Renal cortex interstitium (tissue), 11 donors: ENCODE data around the gene ACAA1. TPM values are rescaled to one million over a fixed set of nuclear protein-coding genes. Genes with fewer than 3 reads are reported as not detected.

ENCODE experiments used
- DNase-seq, 11 donors: peaks; one replicate each; pipeline ENCODE4 v3.0.0-alpha.2; 2013; ENCODE audit warnings: low read depth in 9 of 11, low spot score in 4 of 11; ENCODE audit errors: extremely low read depth in 1 of 11
- polyA plus RNA-seq, 3 donors: library from polyadenylated mRNA; unstranded; fragments of 120-200 nt; gene quantifications; one replicate each; pipeline ENCODE4 v1.2.1, GENCODE V29; 2013; ENCODE audit not compliant: insufficient read length in 3 of 3

ACAA1 gene
- polyA plus RNA-seq, 3 donors, result 131 to 150 (median 139) TPM

DNA sequence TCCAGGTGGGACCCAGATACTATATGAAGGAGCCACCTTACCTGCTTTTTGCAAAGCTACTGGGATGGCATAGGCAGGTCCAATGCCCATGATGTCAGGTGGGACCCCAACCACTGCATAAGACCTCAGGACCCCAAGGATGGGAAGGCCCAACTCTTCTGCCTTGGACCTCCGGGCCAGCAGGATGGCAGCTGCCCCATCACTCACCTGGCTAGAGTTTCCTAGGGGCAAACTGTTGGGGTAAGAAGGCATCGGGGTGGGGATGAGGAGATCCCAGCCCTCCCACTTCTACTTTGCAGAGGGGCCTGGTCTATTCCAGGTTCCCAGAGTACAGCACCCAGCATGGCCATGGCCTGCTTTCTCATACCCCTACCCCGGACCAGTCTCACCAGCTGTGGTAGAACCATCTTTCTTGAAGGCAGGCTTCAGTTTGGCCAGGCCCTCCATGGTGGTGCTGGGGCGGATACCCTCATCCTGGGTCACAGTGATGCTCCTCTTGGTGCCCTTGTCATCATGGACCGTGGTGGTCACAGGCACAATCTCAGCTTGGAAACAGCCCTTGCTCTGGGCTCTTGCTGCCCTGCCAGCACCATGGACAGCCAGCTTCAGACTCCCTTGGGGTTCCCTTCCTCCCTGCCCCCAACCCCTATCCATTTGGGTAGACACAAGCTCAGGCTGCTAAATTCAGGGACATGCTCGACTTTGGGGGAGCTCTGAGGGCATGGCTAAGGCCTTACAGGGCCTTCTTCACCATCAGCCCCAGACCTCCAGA, 10.6 kb downstream of the ACAA1 start:
- no peak for DNase-seq

DNA sequence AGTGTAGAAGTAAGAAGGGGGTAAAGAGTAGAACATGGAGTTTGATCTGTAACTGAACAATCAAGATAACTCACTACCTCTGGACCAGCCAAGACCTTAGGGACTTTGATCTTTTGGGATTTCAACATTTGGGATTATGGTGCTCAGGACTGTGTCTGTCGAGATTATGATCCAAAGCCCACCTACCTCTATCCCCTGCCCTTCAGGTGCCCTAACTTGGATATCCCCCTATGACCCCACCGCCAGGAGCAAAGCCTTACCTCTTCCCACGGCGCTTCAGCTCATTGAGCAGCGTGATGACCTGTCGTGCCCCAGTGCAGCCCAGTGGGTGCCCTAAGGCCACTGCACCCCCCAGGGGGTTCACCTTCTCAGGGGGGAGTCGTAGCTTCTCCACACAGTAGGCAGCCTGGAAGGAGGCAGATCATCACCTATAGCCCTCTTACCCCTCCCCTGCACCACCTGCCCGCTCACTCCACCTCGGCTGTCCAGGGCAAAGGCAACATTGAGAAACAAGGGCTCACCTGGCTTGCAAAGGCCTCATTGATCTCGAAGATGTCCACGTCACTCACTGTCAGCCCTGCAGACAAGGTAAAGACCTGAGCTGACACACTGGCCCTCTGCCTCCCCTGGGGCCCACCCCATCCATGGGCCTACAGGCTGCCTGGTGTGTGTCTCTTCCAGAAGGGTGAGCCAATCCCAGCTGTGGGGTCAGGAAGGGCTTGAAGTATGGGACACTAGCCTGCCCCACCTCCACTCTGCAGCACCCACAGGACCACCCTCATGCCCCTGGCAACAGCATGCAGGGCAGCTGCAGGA, 11.4 kb downstream of the ACAA1 start:
- no peak for DNase-seq

DNA sequence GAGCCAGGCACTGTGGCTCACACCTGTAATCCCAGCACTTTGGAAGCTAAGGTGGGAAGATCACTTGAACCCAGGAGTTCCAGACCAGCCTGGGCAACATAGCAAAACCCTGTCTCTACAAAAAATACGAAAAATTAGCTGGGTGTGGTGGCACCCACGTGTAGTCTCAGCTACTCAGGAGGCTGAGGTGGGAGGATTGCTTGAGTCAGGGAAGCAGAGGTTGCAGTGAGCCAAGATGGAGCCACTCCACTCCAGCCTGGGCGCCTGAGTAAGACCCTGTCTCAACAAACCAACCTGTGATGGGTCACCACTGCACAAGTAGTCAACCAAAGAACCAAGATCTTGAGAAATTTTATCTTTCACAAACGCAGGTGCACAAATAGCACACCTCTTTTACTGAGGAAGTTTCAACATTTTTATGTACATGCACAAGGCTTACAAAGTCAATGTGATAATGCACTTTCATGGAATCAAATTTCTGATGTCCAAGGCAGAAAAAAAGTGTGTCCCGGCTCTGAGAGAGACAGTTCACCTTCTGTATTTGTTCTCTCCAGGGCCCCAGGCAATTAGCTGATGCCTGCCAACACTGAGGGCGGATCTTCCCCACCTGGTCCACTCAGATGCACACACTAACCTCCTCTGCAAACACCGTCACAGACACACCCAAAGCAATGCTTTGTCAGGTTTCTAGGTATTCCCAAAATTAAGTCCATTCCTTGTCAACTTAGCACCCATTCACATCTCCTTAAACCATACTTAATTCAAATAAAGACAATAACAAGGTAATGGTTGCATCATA, 12.4 kb downstream of the ACAA1 start:
- DNase-seq, result no peak

DNA sequence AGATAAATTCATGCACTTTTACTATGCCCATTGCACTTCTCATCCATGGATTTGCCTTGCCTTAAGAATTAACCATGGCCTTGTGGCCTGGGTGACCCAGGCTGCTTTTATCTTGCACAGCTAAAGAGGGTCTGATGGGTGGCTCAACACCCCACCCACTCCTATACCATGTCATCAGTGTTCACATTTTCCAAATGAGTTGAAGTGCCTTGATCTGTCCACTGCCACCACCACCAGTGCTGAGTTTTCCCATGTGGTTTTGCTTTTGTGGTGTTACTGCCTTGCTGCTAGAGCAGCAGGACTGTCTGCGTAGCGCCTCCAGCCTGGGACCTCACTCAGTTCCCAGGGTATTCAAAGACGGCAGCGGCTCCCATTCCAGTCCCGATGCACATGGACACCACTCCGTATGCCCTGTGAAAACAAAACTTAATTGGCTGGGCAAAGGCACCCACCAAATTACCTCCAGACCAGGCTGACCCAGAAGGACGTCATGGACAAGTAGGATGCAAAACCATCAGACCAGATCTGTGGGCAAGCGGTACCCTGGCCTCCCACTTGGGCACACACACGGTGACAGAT, 14.1 kb downstream of the ACAA1 start:
- DNase-seq, result no peak

DNA sequence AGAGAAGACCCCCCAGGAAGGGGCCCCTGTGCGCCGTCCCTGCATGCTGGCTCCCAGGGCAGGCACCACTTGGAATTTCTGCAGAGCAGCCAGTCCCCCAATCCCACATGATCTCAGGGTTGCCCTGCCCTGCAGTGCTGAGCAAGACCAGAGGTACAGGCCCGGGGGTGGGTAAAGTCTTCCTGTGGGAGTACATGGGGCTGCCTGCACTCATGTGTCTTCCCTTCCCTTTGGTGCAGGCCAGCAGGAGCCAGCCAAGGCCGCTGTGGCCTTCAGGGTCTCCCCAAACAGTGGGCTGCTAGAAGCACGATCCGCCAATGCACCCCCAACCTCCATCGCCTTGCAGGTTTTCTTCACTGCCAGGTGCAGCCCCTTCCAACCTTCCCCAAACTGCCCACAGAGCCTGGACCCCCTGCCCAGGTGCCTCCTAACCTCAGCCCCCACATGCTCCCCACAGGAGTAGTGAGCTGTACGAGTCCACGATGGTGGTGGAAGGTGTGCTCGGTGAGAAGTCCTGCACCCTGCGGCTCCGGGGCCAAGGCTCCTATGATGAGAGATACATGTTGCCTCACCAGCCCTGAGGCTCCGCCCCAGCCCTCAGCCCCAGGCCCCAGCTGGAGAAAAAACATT, 15.0 kb downstream of the ACAA1 start:
- no peak for DNase-seq

DNA sequence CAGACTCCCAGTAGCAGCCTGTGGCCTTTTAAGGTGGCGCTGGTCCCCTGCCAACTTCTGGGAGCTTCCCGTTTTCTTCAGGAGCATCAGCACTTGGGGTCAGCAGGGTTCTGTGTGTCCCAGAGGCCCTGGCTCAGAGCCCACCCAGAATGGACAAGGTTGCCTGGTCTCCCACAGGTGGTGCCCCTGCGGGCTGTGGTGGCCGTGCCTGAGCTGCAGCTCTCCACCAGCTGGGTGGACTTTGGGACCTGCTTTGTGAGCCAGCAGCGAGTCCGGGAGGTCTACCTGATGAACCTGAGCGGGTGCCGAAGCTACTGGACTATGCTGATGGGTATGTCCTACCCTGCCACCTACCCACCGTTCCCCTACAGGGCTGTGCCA, 15.5 kb downstream of the ACAA1 start:
- DNase-seq, result no peak

DNA sequence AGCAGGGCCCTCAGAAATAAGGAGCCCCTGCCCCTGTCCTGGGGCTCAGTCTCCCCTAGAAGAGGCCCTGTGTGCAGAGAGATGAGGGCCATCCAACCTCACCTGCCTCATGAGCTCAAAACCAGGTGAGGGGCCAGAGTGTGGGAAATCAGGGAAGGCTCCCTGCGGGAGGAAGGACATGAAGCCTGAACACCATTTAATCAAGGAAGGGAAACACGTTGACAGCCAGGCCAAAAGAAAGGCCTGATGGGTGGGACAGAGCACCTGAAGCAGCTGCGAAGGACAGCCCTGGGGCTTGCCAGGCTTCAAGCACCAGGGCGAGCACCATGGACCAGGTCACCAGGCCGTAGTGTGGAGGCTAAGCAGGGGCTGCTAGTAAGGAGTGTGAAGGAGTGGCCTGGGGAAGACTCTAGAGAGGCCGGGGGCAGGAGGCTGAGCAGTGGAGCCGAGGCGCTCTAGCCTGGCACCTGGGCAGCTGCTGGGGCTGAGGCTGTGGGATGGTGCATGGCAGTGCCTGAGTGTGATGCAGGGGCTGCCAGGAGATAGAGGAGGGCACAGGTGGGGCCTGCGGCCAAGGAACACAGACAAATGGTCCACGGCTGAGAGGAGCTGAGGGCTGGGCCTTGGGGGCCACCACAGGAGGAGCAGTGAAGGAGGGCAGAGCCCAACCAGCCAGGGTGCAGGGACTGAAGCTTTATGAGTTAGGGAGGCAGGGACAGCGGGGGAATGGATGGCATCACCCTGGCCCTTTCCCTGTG, 16.1 kb downstream of the ACAA1 start:
- DNase-seq, result no peak

DNA sequence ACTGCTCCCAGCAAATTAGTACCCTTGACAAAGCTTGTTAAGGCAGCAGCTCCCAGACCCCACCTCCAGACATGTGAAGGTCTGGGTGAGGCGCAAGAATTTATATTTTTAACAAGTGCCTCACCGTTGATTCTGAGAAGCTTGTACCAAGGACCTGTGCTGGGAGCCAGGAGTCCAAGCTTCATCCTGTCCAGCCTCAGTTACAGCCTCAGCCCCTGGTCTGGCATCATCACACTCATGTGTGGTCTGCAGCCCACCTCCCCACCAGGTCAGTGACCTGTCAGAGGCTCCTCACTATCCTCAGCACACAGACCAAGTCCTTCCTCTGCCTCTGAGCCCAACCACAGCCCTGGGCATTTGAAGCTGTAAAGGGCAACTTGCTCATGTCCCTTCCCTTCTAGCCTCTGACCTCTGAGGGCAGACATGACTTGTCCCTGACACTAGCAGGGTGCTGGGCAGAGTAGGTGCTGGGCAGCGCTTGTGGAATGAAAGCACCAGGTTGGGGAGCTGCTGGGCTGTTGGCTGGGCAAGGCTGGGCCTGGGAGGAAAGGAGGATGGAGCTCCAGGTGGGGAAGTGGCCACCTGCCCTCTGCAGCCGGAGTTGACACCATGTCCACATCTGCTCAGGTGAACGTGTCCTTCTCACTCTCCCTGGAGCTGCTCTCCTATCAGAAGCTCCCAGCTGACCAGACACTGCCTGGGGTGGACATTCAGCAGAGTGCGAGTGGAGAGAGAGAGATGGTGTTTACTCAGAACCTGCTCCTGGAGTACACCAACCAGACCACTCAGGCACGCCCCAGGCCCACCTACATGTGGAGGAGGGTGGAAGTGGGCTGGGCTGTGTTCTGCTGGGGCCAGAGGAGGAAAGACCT, 16.9 kb downstream of the ACAA1 start:
- DNase-seq, result no peak

DNA sequence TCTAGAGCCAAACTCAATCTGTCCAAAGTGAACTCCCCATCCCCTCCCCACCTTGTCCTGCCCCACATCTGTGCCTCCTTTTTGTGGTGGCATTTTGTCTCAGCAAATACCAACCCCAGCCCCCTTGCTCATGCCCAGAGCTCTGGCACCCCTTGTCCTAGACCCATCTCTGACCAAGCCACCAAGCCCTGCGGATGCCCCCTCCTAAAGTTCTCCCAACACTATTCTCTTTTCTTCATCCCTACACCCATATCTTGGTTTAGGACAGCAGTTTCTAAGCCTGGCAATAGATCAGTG, 17.7 kb downstream of the ACAA1 start:
- DNase-seq, result no peak

DNA sequence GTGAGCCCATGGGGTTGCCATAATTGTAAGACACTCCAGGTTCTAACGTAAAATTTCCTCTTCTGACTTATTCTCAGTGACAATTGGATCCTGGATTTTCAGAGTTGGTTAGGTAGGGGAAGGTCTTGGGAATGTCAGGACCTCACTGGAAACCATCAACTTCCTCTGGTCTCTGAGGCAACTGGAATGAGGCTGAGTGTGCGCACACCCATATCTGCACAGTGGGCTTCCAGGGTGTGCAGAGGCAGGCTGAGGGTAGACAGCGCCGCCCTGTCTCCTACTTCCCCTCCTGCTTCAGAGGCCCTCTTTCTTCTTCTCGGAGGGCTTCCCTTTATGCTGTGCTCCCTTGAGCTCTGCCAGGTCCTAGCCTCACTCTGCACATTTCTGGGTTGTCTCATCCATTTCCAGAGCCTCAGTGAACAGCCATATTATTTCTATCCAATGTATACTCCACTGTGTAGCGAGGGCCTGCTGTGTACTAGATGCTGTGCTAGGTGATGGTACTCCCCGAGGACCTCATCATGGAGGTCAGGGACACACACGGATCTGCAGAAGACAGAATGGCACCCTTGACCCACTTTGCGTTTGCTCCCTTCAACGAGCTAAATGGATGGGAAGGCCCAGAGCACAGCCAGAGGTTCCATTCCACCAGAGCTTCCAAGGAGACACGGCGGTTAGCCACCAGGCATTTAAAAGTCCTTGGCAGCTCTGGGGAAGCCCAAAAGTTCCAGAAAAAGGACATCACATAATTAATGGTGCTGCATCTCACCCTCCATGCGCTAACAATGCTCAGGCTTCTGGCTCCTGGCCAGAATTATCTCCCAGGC, 18.3 kb downstream of the ACAA1 start:
- DNase-seq, result no peak

DNA sequence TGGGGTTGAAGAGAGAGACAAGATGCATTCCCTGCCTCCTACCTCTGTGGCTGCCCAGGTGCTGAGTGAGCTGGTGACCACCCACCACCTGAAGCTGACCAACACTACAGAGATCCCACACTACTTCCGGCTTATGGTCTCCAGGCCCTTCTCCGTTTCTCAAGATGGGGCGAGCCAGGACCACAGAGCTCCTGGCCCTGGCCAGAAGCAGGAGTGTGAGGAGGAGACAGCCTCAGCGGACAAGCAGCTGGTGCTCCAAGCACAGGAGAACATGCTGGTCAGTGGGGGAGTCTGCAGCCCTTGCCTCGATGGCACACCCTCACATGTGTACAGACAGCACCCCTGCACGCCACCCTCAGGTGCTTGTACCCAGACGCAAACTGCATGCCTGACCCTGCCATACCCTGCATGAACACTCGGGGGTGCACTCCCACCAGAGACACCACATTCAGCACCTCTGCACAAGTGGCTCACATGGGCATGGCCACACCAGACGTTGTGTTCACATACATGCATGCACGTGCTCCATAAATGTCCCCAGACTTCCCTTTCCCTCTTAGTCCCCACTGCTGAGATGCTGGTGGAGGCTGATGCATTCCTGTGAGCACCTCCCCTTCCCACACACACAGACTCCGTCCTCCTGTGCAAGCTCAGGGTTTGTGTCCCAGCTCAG, 19.0 kb downstream of the ACAA1 start:
- DNase-seq, result peak in 1 of 11 donors; percentile 13

DNA sequence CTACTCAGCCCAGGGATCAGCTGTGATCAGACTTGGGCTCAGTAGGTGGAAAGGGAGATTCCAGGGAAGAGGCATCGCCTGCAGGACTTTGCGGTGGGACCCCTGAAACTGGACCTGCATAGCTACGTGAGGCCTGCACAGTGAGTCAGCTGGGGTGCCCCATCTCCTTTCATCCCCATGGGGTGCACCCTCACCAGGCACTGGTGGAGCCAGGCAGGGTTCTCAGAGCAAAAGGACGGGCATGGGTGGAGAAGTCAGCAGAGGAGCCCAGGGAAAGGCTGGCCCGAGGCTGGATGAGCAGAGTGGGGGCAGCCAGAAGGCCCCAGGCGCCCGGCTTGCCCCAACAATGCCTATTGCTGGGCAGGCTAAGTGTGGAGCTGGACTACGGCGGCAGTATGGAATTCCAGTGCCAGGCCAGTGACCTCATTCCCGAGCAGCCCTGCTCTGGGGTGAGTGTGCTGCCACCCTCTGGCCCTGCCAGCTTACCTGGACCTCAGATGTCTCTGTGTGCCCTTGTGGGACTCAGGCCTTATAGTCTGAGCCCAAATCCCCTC, 19.7 kb downstream of the ACAA1 start:
- DNase-seq, result no peak

DNA sequence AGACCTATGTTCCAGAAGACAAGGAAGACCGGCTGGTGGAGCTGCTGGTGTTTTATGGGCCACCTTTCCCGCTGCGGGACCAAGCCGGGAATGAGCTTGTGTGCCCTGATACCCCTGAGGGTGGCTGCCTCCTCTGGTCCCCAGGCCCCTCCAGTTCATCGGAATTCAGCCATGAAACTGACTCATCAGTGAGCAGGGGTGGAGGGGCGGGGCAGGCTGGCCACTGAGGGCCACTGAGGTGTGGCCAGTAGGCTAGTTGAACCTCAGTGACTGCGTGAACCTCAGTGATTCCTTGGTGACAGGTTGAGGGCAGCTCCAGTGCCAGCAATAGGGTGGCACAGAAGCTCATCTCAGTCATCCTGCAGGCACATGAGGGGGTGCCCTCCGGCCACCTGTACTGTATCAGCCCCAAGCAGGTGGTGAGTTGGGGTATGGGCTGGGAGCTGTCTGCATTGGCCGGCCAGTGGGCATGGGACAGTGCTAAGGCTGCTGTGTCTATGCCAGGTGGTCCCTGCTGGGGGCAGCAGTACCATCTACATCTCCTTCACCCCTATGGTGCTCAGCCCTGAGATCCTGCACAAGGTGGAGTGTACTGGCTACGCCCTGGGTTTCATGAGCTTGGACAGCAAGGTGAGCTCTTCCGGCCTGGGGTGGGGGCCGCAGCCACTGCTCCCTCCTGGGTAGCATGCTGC, 20.3 kb downstream of the ACAA1 start:
- DNase-seq, result no peak

DNA sequence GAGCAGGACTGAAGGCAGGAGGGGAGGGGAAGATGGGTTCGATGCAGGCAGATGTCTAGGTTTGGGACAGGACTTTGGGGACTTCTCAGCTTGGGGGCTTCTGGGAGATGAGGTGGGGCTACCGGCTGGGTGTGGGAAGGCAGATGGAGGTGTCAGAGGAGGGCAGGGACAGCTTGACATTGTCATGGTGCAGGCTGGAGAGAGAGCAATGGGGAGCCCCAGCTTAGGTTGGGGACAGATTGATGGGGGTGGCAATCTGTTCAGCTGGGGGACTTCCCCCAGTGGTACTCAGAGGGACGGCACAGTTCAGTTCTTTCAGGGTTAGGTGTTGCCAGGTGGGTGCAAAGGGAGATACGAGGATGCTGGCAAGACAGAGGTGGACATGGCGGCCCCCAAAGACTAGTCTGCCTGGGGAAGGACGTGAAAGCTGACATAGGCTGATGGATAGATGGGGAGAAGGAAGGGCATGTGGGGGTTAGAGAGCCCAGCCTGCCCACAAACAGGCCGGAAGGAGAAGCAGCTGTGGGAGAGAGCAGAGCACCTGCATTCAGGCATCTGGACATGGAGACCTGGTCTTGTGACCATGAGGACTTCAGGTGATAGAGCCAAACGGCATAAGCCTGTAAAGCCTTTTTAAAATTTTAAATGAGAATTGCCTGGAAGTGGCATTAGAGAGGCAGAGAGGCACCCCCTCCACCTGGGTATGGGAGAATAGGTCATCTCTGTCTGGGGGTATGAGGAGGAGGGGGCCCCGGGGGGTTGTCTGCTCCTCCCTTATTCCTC, 21.1 kb downstream of the ACAA1 start:
- DNase-seq, result no peak
